Measurements from ENCODE around the gene SEMA4B. TPM values are rescaled to one million over a fixed set of nuclear protein-coding genes. Genes with fewer than 3 reads are reported as not detected.
"Not testable (repeated sequence)": the region's sequence is repeated elsewhere in the genome, so short reads cannot be mapped to it uniquely, and the experiment has no call there.

SEMA4B gene
- total RNA-seq, 1 donor from 2014 or later, result 3.5 TPM

DNA sequence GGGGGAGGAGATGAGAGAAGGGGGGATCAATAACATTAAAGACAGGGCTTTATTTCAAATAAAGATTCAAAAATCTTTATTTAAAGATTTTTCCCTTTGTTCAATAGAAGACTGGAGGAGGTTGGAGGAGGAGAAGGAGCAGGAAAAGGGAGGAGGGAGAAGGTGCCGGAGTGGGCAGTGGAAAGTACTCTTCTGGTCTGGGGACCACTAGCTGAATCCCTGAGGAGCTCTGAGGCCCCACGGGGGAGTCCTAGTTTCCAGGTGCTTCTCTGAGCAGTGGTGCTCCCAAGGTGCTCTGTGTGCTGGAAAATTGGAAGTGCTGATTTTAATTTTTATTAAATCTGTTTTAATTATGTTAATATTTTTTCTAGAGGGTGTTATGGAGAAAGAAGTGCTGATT lies 19.4 kb upstream of the SEMA4B start:
- no peak for DNase-seq (ENCODE audit: low read depth)

DNA sequence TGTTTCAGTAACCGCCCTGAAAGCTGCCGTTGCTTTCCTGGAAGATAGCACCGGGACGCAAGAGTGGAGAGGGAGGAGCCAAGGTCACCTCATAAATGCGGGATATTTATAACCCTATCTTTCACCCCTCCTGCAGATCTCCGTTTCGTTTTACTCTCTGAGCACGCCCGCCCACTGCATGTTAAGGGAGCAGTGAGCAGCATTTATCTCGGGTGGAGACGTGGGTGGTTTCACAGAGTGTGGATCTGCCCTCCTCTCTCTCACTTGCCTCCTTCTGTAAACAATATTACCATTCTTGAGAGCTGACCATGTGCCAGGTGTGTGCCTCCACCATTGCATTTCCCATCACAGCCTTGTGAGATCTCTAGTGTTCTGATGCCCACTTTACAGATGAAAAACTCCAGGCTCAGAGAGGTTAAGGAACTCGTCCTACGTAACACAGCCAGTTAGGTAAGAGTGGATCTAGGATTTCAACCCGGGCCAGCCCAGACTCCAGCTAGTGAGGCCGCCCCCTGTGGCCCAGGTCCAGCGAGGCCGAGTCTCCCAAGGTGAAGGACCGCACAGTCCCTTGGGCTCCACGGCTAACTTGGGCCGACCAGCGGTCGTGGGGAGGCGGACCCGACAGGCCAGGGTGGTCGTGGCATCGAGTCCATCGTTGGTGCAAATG lies 16.9 kb upstream of the SEMA4B start:
- DNase-seq (ENCODE audit: low read depth), result peak; percentile 42

DNA sequence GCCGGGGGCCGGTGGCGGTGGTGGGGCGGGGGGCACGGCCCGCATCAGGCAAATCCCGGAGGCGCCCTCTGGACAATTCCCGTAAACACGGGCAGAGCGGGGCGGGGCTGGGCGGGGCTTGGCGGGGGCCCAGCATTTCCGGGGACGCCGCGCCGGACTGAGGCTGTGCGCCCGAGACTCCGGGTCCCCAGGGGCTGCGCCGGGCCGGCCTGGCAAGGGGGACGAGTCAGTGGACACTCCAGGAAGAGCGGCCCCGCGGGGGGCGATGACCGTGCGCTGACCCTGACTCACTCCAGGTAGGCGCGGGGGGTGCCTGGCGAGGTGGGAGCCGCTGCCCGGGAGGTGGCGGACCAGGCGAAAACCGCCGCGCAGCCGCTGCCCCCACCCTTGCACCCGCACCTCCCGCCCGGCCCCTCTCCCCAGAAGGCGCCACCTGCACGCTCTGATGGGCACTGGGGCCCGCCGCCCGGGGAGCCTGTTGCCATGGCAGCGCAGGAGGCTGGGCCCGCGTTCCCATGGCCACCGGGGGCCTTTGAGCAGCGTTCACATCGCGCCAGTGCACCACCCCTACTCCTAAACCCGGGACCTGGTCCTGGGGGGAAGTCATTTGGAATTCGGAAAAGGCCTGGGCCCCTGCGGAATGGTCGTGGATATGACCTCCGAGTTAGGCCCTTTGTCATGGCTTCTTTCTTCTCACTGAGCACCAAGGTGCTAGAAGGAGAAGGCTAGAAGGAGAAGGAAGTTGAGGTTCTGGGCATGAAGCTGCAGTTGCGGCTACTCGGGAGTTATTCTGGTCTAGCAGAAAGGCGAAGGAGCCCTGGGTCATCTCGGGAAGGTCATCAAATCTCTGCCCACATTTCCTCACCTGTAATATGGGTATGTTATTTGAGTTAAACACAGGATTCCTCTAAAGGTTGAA lies 16.1 kb upstream of the SEMA4B start:
- peak; percentile 45 for DNase-seq (ENCODE audit: low read depth)

DNA sequence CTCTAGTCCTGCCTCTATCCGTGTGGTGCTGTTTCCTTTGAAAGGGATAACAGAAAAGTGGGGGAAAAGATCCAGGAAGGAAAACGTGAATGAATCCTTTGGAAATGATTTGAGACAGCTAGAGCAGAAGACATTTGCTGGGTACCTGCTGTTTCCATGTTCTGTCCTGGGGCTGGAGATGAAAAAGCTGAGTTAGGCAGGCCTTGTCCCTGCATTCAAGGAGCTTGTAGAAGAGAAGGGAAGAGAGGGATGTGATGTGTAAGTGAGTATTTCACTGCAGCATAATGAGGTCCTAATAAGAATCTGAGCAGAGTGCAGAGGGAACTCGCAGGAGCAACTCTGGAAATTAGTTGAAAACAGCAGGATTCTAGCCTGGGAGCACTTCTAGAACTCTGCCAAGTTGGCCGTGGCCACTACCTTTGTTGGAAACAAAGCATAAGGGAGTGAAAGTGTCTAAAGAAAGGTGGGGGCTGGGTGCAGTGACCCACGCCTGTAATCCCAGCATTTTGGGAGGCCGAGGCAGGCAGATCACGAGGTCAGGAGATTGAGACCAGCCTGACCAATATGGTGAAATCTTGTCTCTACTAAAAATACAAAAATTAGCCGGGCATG lies 13.8 kb upstream of the SEMA4B start:
- no peak for DNase-seq (ENCODE audit: low read depth)

DNA sequence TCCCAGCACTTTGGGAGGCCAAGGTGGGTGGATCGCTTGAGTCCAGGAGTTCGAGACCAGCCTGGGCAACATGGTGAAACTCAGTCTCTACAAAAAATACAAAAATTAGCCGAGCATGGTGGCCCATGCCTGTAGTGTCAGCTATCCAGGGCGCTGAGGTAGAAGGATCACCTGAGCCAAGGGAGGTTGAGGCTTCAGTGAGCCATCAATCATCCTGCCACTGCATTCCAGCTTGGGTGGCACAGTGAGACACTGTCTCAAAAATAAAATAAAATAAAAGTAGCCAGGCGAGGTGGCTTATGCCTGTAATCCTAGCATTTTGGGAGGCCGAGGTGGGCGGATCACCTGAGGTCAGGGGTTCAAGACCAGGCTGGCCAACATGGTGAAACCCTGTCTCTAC lies 13.1 kb upstream of the SEMA4B start:
- DNase-seq (ENCODE audit: low read depth), result not testable (repeated sequence)

DNA sequence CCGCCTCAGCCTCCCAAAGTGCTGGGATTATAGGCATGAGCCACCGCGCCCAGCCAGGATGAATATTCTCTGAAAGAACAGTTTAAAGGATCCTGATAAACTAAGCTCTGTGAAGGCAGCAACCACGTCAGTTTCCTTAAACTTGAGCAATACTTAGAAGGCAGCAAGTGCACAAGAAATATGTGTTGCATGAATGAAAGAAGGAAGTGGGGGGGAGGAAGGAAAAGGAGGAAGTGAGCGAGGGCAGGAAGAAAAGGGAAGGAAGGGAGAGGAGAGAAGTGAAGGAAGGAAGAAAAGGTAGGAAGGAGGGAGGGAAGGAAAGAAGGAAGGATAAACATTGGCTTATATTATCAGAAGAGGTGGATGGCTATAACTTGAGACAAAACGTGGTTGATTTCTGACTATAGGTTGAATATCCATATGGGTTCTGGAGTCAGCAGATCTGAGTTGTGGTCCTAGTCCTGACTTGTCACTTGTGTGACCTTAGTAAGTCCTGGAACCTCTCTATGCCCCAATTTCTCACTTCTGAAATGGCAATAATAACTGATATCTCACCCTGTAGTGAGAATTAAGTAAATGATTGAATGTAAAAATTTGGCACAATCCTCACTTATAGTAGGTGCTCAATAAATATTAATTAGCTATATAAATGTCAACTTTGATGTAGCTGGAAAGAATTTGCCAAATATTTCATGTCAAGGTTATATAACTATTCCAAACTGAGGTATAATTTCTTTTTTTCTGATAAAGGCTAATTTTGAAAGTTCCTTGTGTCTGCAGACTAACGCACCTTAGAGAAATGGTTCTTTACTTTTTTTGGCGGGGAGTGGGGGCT lies 12.0 kb upstream of the SEMA4B start:
- no peak for DNase-seq (ENCODE audit: low read depth)

DNA sequence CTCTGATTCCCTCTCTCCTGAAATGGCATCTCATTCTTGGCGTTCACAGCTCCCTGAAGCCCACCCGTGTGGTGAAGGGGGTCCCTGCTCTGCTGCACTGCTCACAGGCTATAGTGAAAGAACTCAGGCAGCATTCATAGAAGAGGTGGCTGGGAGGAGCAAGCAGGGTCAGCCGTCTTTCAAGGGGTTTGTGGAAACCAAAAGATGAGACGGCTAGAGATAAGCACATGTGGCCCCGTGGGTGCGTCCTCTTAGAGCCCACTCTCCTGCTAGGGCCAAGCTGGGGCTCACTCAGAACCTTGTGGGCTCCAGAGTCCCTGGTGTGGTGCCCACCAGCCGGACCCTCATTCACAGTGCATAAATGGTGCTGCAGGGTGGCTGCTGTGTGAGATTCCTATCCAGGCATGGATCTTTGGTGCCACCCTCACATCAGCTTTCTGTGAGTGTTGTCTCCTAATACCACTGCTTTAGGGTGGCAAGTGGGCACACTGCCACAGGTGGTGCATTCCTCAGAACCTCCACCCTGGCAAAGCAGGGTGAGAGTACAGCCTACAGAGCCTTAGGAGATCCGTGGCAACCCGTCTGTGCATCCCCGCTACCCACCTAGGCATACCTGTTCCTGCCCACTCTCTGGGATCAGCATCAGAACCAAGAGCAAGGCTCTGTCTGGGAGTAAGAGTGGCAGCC lies 11.2 kb upstream of the SEMA4B start:
- DNase-seq (ENCODE audit: low read depth), result no peak

DNA sequence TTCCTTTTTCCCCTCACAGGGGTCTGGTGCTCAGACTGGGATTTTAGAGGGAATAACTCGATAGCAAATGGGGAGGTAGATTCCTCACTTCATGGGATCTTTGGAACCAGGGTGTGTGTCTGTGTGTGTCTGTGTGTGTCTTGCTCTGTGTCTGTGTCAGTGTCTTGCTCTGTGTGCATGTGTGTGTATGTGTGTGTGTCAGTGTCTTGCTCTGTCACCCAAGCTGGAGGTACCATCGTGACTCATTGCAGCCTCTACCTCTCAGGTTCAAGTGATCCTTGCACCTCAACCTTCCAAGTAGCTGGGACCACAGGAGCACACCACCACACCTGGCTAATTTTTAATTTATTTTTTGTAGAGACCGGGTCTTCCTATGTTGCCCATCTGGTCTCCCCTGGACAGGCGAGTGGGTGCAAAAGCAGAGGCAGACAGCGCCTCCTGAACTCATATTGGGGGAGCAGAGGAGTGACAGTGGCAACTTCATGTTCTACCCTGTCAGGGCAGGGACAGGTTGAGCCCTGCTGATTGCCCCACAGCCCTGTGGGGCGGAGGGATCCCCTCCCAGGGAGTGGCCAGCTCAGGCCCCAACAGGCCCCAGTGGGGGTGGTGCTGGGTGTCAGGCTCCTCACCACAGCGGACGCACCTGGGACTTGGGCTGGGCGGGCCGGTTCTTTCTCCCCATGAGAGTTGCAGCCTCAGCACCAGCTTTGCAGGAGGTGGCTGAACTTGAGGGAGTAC lies 10.4 kb upstream of the SEMA4B start:
- DNase-seq (ENCODE audit: low read depth), result no peak

DNA sequence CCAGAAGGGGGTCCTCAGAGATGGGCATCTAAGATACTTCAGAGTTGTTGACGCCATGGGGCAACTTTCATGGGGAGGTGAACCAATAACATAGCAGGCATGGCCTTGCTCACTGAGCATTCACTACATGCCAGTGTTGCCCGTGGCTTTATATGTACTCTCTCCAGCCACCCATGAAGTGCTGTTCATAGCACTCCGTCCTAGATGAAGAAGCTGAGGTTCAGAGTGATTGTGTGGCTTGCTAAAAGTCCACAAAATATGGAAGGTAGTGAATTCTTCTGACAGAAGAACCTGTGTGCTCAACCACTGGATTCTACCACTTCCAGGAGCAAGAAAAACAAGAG lies 9.8 kb upstream of the SEMA4B start:
- DNase-seq (ENCODE audit: low read depth), result no peak

DNA sequence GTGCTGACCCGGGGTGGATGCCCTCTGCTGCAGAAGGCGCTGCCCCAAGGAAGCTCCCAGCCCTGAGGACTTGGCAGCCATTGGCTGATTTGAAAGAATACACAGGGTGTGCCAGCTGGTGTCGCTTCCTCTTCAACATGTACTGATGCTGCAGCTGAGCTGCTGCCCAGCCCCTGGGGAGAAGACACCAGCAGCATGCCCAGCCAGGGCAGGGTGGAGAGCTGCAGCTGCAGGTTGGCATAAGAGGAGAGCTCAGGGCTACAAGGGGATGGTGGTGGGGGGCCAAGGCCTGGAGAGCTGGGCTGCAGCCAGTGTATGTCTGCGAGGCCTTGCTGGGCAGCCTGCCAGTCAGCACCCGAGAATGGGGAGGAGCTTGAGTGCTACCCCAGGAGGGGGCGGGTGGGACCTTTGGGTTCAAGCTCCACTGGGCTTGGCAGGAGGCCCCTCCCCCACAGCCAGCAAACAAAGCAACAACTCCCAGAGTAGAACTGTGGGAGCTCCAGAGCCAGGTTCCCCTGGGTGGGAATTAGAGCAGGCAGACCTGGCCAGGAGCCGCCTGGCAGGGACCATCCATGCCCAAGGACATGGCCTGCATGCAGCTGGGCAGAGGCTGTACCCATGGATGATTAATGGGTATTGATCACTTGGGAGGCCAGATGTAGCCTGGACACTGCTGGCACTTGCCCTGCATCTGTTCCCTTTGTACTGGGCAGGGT lies 9.2 kb upstream of the SEMA4B start:
- peak; percentile 18 for DNase-seq (ENCODE audit: low read depth)

DNA sequence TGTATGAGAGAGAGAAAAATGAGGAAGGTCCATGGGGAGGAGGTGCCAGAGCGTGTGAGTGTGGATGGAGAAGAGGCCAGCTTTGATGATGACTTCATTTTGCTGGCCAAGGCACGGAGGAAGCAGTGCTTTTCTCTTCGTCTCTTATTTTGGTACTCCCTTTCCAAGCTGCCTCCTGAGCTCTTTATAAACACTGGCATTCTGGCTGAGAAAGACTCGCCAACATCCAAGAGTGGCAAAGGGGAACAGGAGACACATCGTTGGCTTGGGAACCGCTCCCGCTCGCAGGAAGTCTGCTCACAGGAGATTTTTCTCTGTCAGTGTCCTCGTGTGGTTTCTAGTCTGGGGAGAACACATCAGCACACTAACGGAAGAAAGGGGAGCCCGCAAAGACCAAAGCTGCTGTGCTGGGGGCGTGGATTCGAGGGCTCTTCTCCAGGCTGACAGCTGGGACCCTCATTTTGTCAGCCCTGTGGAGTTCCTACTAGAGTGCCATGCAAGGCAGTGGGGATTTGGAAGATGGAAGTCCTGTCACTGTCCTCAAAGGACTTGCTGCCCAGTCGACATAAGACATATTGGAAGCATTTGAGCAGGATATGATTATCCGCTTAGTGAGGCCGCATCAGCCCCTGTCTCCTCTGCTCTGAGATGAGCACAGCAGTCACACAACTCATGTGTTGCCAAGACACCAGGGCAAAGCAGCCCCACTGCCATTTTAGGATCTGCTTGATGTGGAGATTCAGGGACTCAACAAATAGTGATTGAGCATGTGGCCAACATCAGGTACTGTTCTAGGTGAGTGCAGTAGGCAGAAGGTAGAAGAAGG lies 8.0 kb upstream of the SEMA4B start:
- DNase-seq (ENCODE audit: low read depth), result no peak

DNA sequence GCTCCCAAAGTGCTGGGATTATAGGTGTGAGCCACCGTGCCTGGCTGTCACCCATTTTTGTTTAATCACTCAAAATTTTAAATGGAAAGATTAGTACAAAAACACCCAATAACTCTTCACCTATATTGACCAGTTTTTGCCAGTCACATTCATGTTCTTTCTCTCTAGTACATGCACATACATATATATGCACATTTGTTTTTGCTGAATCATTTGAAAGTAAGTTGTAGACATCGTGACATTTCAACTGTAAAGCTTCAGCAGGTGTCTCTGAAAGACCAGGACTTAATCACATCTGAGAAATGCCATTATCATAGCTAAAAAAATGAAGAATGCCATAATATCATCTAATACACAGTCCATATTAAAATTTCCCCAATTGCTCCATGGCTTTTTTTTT lies 6.5 kb upstream of the SEMA4B start:
- DNase-seq (ENCODE audit: low read depth), result no peak

DNA sequence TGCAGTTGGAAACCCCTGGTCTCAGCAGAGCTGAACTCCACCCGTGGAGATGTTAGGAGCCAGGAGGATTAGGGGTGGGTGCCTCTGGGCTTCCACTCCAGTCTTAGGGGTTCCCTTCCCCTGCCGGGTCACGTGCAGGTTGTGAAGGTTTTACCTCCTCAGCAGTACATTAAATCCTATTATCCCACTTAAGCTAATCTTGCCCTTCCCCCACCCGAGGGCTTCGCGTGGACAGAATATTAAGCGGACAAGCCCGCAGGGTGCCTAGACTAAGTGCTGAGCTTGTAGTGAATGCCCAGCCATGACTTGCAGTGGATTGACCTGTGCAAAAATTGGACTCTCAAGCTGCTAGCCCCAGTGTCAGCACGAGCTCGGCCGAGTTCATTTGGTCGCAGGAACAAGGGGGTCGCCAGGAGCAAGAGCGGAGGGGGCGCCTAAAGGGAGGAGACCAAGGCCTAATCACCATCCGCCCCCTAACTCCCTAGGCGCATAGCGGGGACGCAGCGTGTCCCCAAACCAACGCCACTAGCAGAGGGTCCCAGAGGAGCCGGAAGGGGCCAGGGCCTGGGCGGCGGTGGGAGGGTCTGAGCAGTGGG lies 498 bp upstream of the SEMA4B start:
- no peak for DNase-seq (ENCODE audit: low read depth)

DNA sequence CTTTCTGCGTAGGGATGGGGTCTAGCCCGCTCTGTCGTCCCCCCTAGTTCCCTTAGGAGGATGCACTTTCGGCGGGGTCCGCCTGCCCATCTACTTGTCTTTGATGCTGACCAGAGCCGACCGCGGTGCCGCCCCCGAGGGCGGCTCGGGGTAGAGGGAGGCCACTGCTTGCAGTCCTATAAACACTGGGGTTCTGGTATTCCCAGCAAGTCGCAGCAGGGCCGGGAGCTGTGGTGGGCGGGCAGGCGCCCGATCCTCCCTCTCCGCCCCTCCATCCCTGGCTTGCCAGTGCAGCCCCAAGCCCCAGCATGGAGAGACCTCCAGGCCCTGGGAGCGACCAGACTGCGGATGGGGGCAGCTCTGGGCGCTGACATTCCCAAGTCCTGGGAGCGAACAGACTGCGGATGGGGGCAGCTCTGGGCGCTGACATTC lies 830 bp downstream of the SEMA4B start:
- DNase-seq (ENCODE audit: low read depth), result no peak

DNA sequence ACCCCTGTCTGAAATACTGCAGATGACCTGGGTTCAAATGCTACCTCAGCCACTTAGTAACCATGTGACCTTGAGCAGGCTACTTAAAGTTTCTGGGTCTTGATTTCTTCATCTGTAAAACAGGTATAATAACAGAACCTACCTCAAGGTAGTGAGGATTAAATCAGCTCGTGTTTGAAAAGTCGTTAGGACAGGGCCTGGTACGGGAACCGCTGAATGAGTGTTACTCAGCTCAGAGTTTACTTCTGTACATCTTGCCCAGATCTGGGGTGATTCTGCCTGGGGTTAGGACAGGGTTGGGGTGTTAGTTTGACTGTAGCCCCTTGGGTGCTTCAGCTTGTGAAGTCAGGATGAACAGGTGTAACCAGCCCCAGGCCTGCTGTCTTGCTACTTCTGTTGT lies 1.8 kb downstream of the SEMA4B start:
- DNase-seq (ENCODE audit: low read depth), result no peak

DNA sequence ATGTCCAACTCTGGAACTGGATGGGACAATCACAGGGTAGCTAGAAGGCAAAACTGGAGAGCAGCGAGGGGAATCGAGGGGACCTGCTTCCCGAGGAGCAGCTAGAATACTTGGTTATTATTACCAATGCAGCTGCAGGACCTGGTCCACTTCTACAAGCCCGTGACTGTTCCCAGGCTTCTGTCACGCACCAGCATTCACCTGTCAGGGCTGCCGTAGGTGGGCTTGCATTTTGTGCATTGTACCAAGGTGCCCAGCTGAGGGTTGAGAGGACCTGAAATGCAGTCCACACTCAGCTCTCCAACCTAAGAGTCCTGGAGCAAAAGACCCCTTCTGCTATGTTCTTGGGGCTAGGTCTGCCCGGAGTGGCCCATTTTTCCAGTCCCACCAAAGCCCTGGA lies 2.3 kb downstream of the SEMA4B start:
- no peak for DNase-seq (ENCODE audit: low read depth)

DNA sequence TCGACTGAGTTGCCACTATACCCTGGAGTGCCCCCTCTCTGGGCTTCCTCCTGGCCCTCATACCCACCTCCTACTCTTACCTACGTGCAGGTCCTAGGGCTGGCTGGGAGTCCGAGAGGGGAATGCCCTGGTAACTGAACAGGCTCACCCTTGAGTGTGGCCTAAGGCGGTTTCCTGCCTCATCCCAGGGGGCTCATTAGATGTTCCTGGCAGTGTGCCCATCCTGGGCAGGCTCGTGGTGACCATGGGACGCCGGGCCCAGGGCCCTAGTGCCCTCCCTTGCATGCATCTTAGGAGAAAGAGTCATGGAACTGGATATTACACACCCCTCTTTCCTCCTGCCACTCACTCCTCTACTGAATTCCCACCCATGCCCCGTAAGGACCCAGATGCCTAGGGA lies 2.8 kb downstream of the SEMA4B start:
- DNase-seq (ENCODE audit: low read depth), result peak; percentile 13
